ENCODE results near the gene MICOS13. TPM values are rescaled to one million over a fixed set of nuclear protein-coding genes. Genes with fewer than 3 reads are reported as not detected.

The MICOS13 gene, protein sequence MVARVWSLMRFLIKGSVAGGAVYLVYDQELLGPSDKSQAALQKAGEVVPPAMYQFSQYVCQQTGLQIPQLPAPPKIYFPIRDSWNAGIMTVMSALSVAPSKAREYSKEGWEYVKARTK
- total RNA-seq, result 47.0 and 55.4 TPM in 2 replicates

- TF ChIP-seq CTCF (IDR thresholded peaks at IDR 0.05; ENCODE audit: insufficient read depth, low read length, poor library complexity, severe bottlenecking), result no peak
- Histone ChIP-seq H3K27me3 (ENCODE audit: control insufficient read depth, insufficient read depth, low read length) (no peaks in the 10 kb centered on the region), H3K4me3 (ENCODE audit: low read depth, low read length) (peak within 1 kb of the TSS; percentile 87), H3K36me3 (ENCODE audit: control insufficient read depth, insufficient read depth, low read length) (no peaks in the 10 kb centered on the region)
- DNase-seq (ENCODE audit: low read depth), result peak; percentile 97
These were observed at the start of gene MICOS13, which contains the start of gene HSD11B1L for GRCh38 chr19:5680437-5681368. Gene MICOS13, minus strand, starts transcription at chr19:5680516. Its CDS starts 30 bp downstream, at chr19:5680486. Gene HSD11B1L, plus strand, starts transcription at chr19:5681027. Its CDS starts 3,806 bp downstream, at chr19:5684833.

- no peaks in the 10 kb centered on the region for H3K27me3 ChIP-seq (ENCODE audit: control insufficient read depth, insufficient read depth, low read length)
- no peak for DNase-seq (ENCODE audit: low read depth)
- H3K36me3 ChIP-seq (ENCODE audit: control insufficient read depth, insufficient read depth, low read length), result no peaks in the 10 kb centered on the region
- TF ChIP-seq CTCF (IDR thresholded peaks at IDR 0.05; ENCODE audit: insufficient read depth, low read length, poor library complexity, severe bottlenecking), result no peak
- H3K4me3 ChIP-seq (ENCODE audit: low read depth, low read length), result no peak overlapping the region
These were observed 47.2 kb upstream of the MICOS13 start for GRCh38 chr19:5727453-5728050.

GRCh38 chr19:5719961-5720790 lies 39.9 kb upstream of the MICOS13 start, which contains the start of the genes CATSPERD and LONP1:
Gene CATSPERD, plus strand, starts transcription at chr19:5720637. Its CDS starts 101 bp downstream, at chr19:5720738.
Gene LONP1, minus strand, starts transcription at chr19:5720146. Its CDS starts 14 bp downstream, at chr19:5720132.
- Histone ChIP-seq H3K4me3 (ENCODE audit: low read depth, low read length) (peak within 1 kb of the TSS; percentile 88), H3K36me3 (ENCODE audit: control insufficient read depth, insufficient read depth, low read length) (no peaks in the 10 kb centered on the region), H3K27me3 (ENCODE audit: control insufficient read depth, insufficient read depth, low read length) (no peaks in the 10 kb centered on the region)
- TF ChIP-seq CTCF (IDR thresholded peaks at IDR 0.05; ENCODE audit: insufficient read depth, low read length, poor library complexity, severe bottlenecking), result peak; percentile 97
- peak; percentile 92 for DNase-seq (ENCODE audit: low read depth)

DNA sequence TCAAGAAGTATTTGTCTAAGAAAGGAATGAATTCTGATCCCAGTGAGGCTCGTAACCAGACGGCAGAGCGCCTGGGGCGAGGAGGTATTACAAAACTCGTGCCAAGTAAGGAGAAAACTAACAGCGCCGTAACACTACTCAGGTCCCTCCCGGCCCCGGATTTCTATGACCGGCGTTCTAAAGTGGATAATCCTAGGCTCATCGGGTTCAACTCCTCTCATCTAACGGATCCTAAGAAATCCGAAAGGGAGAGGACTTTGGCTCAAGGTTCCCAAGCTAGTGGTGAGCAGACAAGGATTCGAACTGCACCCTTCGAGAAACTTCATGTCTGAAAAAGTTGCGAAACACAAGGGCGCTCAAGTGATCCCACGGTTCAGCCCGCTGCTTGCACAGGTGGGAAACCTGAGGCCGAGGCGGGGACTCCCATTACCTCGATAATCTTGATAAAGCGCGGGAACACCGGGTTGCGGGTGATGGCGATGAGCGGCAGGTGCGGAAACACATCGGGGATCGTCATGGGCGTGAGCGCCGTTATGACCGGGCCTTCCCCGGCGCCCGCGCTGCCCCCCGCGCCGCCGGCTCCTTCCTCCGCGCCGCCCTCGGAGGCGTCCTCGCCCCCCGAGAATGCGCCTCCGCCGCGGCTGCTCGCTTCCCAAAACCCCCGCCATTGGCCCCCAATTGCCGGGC lies 39.1 kb upstream of the MICOS13 start:
- peak overlapping the region; percentile 88 for H3K4me3 ChIP-seq (ENCODE audit: low read depth, low read length)
- H3K36me3 ChIP-seq (ENCODE audit: control insufficient read depth, insufficient read depth, low read length), result no peaks in the 10 kb centered on the region
- DNase-seq (ENCODE audit: low read depth), result no peak
- TF ChIP-seq CTCF (IDR thresholded peaks at IDR 0.05; ENCODE audit: insufficient read depth, low read length, poor library complexity, severe bottlenecking), result no peak
- H3K27me3 ChIP-seq (ENCODE audit: control insufficient read depth, insufficient read depth, low read length), result no peaks in the 10 kb centered on the region
